Measurements from ENCODE around the gene GKN1. TPM values are rescaled to one million over a fixed set of nuclear protein-coding genes. Genes with fewer than 3 reads are reported as not detected.

The GKN1 gene
- total and polyA plus RNA-seq, 4 experiments from 2014 or later: not detected

Other genes starting within 250 kb of the GKN1 start
- gene ARHGAP25, start 239.8 kb upstream of the GKN1 start, total RNA-seq: 100 to 1,000 TPM; 162 to 163 TPM
- 100 to 1,000 TPM in 1 of 2 donors, 10 to 100 TPM in 1; 37.1 to 125 TPM for gene ARHGAP25, start 239.8 kb upstream of the GKN1 start, polyA plus RNA-seq
- not detected for gene BMP10, start 103.2 kb upstream of the GKN1 start, total RNA-seq
- not detected for gene BMP10, start 103.2 kb upstream of the GKN1 start, polyA plus RNA-seq
- not detected for gene GKN2, start 21.7 kb upstream of the GKN1 start, total RNA-seq
- gene GKN2, start 21.7 kb upstream of the GKN1 start, polyA plus RNA-seq: not detected
- gene ANTXR1, start 38.5 kb downstream of the GKN1 start, total RNA-seq: under 1 TPM in 1 of 2 experiments, not detected in 1; 0.58 TPM
- gene ANTXR1, start 38.5 kb downstream of the GKN1 start, polyA plus RNA-seq: not detected

All from CD4-positive, alpha-beta memory T cell (primary cell).